Type B pancreatic cell (in vitro differentiated cells): ENCODE results near the gene SEMA4F. TPM values are rescaled to one million over a fixed set of nuclear protein-coding genes. Genes with fewer than 3 reads are reported as not detected.

Source experiments
- DNase-seq: peaks from one replicate; pipeline ENCODE4 v3.0.0; 2021; ENCODE audit warnings: mixed read lengths; ENCODE audit not compliant: unreplicated experiment; ENCODE audit errors: extremely low spot score
- H3K27ac Mint-ChIP-seq: 2 replicates; pipeline ENCODE4 v1.8.0; 2021; ENCODE audit warnings: mild to moderate bottlenecking, mixed read lengths
- H3K27me3 Mint-ChIP-seq: 2 replicates; pipeline ENCODE4 v1.8.0; 2021; ENCODE audit warnings: mixed read lengths
- H3K36me3 Mint-ChIP-seq: 2 replicates; pipeline ENCODE4 v1.8.0; 2021; ENCODE audit warnings: mixed read lengths
- H3K4me1 Mint-ChIP-seq: one replicate; pipeline ENCODE4 v1.8.0; 2021; ENCODE audit warnings: mixed read lengths; ENCODE audit not compliant: unreplicated experiment
- H3K4me3 Mint-ChIP-seq: 2 replicates; pipeline ENCODE4 v1.8.0; 2021; ENCODE audit warnings: mild to moderate bottlenecking, mixed read lengths
- H3K9me3 Mint-ChIP-seq: 2 replicates; pipeline ENCODE4 v1.8.0; 2021; ENCODE audit warnings: mixed read lengths
- total RNA-seq: library from RNA; stranded (reverse); gene quantifications from 2 replicates; pipeline ENCODE4 v1.2.1, GENCODE V29; 2021; ENCODE audit warnings: low replicate concordance
- TF ChIP-seq, protein P1 (sequence below): fragments of 200-600 bp; sonication (generic); conservative IDR thresholded peaks from 2 replicates; pipeline ENCODE4 v1.5.0; 2021; ENCODE audit warnings: antibody characterized with exemption, mild to moderate bottlenecking

SEMA4F gene
- total RNA-seq, 1 donor from 2014 or later = 17.0 TPM

DNA sequence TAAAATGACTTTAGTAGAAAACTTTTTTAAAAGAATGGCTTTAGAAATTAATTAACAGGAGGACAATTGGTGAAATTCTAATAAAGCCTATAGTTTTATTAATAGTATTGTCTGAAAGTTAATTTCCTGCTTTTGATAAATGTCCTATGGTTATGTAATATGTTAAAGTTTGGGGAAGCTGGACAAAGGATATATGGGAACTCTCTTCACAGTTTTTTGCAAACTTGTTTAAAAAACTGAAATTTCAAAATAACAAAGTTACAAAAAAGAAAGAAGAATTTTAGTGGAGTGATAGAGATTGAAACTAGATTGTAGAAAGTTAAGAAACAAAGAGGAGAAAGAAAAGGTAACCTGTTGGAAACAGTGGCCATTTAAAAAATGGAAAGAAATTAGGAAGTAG, 67.3 kb downstream of the SEMA4F start:
- no peak for DNase-seq
- Mint-ChIP-seq H3K4me3 (no peak overlapping the region), H3K27me3 (peaks cover 11% of the 10 kb centered on the region), H3K36me3 (no peaks in the 10 kb centered on the region), H3K9me3 (no peaks in the 10 kb centered on the region), H3K27ac (no peak overlapping the region), H3K4me1 (no peaks in the 10 kb centered on the region)
- TF ChIP-seq, protein P1, sequence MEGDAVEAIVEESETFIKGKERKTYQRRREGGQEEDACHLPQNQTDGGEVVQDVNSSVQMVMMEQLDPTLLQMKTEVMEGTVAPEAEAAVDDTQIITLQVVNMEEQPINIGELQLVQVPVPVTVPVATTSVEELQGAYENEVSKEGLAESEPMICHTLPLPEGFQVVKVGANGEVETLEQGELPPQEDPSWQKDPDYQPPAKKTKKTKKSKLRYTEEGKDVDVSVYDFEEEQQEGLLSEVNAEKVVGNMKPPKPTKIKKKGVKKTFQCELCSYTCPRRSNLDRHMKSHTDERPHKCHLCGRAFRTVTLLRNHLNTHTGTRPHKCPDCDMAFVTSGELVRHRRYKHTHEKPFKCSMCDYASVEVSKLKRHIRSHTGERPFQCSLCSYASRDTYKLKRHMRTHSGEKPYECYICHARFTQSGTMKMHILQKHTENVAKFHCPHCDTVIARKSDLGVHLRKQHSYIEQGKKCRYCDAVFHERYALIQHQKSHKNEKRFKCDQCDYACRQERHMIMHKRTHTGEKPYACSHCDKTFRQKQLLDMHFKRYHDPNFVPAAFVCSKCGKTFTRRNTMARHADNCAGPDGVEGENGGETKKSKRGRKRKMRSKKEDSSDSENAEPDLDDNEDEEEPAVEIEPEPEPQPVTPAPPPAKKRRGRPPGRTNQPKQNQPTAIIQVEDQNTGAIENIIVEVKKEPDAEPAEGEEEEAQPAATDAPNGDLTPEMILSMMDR = no peak

DNA sequence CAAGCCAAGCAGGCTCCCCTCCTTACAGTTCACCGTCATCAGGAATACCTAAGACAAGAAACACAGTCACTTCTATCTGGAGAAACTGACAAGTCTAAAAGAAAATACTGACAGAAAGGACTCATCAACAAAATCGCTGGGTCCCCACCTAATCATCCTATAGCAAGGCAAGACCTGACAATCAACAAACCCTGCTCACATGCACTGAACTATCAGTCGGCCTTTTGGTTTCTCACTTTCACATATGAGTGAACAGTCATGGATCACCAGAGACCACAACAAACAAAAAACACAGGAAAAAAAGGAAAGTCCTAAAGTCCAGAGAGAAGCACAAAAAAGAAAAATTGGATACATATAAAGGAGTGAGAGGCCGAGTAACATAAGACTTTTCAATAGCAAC, 70.4 kb downstream of the SEMA4F start:
- no peak overlapping the region for H3K4me3 Mint-ChIP-seq
- no peak overlapping the region for H3K27ac Mint-ChIP-seq
- DNase-seq = no peak
- no peaks in the 10 kb centered on the region for H3K4me1 Mint-ChIP-seq
- TF ChIP-seq, protein P1 = no peak
- no peaks in the 10 kb centered on the region for H3K36me3 Mint-ChIP-seq
- H3K9me3 Mint-ChIP-seq = no peaks in the 10 kb centered on the region
- H3K27me3 Mint-ChIP-seq = peaks cover 11% of the 10 kb centered on the region

DNA sequence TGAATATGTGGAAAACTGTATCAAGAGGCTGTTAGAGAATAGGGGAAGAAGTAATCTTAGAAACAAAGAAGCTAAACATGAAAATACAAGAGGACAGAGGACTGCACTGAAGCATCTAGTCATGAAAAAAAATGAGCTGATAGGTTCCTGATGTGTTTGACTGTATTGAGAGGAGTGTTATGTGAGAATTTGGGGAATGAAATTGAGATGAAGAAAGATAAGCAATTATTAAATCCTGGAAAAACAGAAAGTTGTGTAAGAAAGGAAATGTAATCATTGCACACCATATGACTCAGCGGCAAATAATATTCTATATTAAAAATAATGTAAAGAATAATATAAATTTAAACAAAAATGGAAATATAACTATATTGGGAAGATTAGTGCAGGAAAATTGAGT, 71.2 kb downstream of the SEMA4F start:
- no peak overlapping the region for H3K4me3 Mint-ChIP-seq
- peaks cover 11% of the 10 kb centered on the region for H3K27me3 Mint-ChIP-seq
- no peaks in the 10 kb centered on the region for H3K36me3 Mint-ChIP-seq
- H3K27ac Mint-ChIP-seq = no peak overlapping the region
- DNase-seq = no peak
- H3K9me3 Mint-ChIP-seq = peaks cover under 1% of the 10 kb centered on the region
- no peaks in the 10 kb centered on the region for H3K4me1 Mint-ChIP-seq
- TF ChIP-seq, protein P1 = no peak

DNA sequence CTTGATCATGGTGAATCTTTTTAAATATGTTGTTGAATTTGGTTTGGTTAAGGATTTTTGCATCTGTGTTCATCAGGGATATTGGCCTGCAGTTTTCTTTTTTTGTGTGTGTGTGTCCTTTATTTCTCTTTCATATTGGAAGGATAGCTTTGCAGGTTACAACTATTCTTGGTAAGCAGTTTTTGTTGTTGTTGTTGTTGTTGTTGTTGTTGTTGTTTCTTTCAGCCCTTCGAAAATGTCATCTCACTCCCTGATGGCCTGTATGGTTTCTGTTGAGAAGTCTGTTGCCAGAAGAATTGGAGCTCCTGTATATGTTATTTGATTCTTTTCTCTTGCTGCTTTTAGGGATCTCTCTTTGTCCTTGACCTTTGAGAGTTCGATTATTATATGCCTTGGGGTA, 74.8 kb downstream of the SEMA4F start:
- no peak overlapping the region for H3K27ac Mint-ChIP-seq
- peaks cover 4% of the 10 kb centered on the region for H3K9me3 Mint-ChIP-seq
- no peaks in the 10 kb centered on the region for H3K4me1 Mint-ChIP-seq
- H3K36me3 Mint-ChIP-seq = no peaks in the 10 kb centered on the region
- H3K27me3 Mint-ChIP-seq = no peaks in the 10 kb centered on the region
- DNase-seq = no peak
- no peak overlapping the region for H3K4me3 Mint-ChIP-seq
- TF ChIP-seq, protein P1 = no peak

DNA sequence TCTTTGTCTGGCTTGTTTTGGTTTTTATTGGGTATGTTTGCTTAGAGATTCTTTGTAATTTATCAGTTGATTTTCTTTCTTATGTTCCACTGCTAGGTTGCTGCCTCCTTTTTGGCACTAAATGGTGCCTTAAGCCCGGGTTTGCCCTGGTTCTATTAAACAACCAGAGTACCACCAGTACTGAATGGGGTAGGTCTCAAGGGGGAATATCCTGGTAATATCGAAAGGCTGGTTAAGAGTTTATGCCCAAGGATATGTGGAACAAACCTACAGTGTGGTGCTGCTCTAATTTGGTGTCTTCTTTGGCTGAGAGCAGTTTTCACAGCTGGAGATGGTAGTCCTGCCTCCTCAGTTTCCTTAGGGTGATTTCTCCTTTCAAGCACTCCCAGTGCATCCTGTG, 76.5 kb downstream of the SEMA4F start:
- Mint-ChIP-seq H3K36me3 (no peaks in the 10 kb centered on the region), H3K4me1 (no peaks in the 10 kb centered on the region), H3K27me3 (no peaks in the 10 kb centered on the region), H3K4me3 (no peak overlapping the region), H3K9me3 (peaks cover 4% of the 10 kb centered on the region), H3K27ac (no peak overlapping the region)
- TF ChIP-seq, protein P1 = no peak
- DNase-seq = no peak

Other genes starting within 250 kb of the SEMA4F start
- 2.9 and 10.4 TPM in 2 replicates for gene C2orf81, start 232.6 kb upstream of the SEMA4F start, total RNA-seq
- gene WDR54, start 232.5 kb upstream of the SEMA4F start, total RNA-seq = 10.0 and 41.7 TPM in 2 replicates
- 72.1 and 88.3 TPM in 2 replicates for gene RTKN, start 212.3 kb upstream of the SEMA4F start, total RNA-seq
- gene INO80B, start 199.2 kb upstream of the SEMA4F start, total RNA-seq = 30.2 and 40.5 TPM in 2 replicates
- gene WBP1, start 195.8 kb upstream of the SEMA4F start, total RNA-seq = 76.7 and 121 TPM in 2 replicates
- 60.9 and 73.1 TPM in 2 replicates for gene MOGS, start 188.9 kb upstream of the SEMA4F start, total RNA-seq
- gene MRPL53, start 181.6 kb upstream of the SEMA4F start, total RNA-seq = 74.2 and 76.1 TPM in 2 replicates
- 18.0 and 30.1 TPM in 2 replicates for gene CCDC142, start 171.2 kb upstream of the SEMA4F start, total RNA-seq
- 21.1 and 27.5 TPM in 2 replicates for gene TTC31, start 171.2 kb upstream of the SEMA4F start, total RNA-seq
- 1.5 and 2.8 TPM in 2 replicates for gene LBX2, start 154.6 kb upstream of the SEMA4F start, total RNA-seq
- gene PCGF1, start 146.6 kb upstream of the SEMA4F start, total RNA-seq = 30.1 and 32.8 TPM in 2 replicates
- 0.67 and 2.9 TPM in 2 replicates for gene TLX2, start 139.8 kb upstream of the SEMA4F start, total RNA-seq
- gene DQX1, start 128.0 kb upstream of the SEMA4F start, total RNA-seq = 1.4 and 3.2 TPM in 2 replicates
- gene AUP1, start 124.5 kb upstream of the SEMA4F start, total RNA-seq = 111 and 122 TPM in 2 replicates
- 30.7 and 42.7 TPM in 2 replicates for gene HTRA2, start 124.3 kb upstream of the SEMA4F start, total RNA-seq
- gene LOXL3, start 100.3 kb upstream of the SEMA4F start, total RNA-seq = 3.4 and 23.8 TPM in 2 replicates
- gene DOK1, start 99.5 kb upstream of the SEMA4F start, total RNA-seq = 5.4 and 9.9 TPM in 2 replicates
- gene M1AP, start 5.9 kb upstream of the SEMA4F start, total RNA-seq = 0.24 and 0.71 TPM in 2 replicates
- 13.3 and 27.6 TPM in 2 replicates for gene HK2, start 179.9 kb downstream of the SEMA4F start, total RNA-seq